RWPE2 (cell line): Measurements from ENCODE around the gene RIF1.

Source experiments
- ATAC-seq: fragments of 200-7000 bp; cut with Tn5 transposase; 3 replicates; pipeline ENCODE4 v1.9.1; 2021; ENCODE audit warnings: low read depth
- DNase-seq: peaks from one replicate; pipeline ENCODE4 v3.0.0-alpha.2; 2020; ENCODE audit warnings: low spot score
- H3K27ac ChIP-seq: fragments of 450-650 bp; 2 replicates; pipeline ENCODE4 v1.5.1; 2017; ENCODE audit warnings: mild to moderate bottlenecking; ENCODE audit not compliant: poor library complexity, severe bottlenecking
- H3K27me3 ChIP-seq: fragments of 250-450 bp; sonication (Bioruptor Pico); 2 replicates; pipeline ENCODE4 v1.5.1; 2021; ENCODE audit warnings: mild to moderate bottlenecking, moderate library complexity; ENCODE audit not compliant: insufficient read depth, poor library complexity, severe bottlenecking
- H3K36me3 ChIP-seq: fragments of 250-450 bp; sonication (Bioruptor Pico); 2 replicates; pipeline ENCODE4 v1.5.1; 2020; ENCODE audit warnings: low read depth, mild to moderate bottlenecking, moderate library complexity
- H3K4me1 ChIP-seq: fragments of 250-450 bp; sonication (Bioruptor Pico); 2 replicates; pipeline ENCODE4 v1.5.1; 2021; ENCODE audit warnings: mild to moderate bottlenecking, moderate library complexity; ENCODE audit not compliant: insufficient read depth, poor library complexity, severe bottlenecking
- H3K4me3 ChIP-seq: fragments of 250-450 bp; sonication (Bioruptor Pico); 2 replicates; pipeline ENCODE4 v1.5.1; 2021; ENCODE audit warnings: mild to moderate bottlenecking, moderate library complexity; ENCODE audit not compliant: severe bottlenecking
- H3K9me3 ChIP-seq: fragments of 250-450 bp; sonication (Bioruptor Pico); 2 replicates; pipeline ENCODE4 v1.5.1; 2021; ENCODE audit warnings: mild to moderate bottlenecking, moderate library complexity; ENCODE audit not compliant: severe bottlenecking
- TF ChIP-seq, protein P1 (sequence below): fragments of 450-650 bp; IDR thresholded peaks from one replicate; pipeline ENCODE4 v1.5.1; 2017; ENCODE audit warnings: mild to moderate bottlenecking, moderate library complexity; ENCODE audit not compliant: poor library complexity, severe bottlenecking

The RIF1 gene

DNA sequence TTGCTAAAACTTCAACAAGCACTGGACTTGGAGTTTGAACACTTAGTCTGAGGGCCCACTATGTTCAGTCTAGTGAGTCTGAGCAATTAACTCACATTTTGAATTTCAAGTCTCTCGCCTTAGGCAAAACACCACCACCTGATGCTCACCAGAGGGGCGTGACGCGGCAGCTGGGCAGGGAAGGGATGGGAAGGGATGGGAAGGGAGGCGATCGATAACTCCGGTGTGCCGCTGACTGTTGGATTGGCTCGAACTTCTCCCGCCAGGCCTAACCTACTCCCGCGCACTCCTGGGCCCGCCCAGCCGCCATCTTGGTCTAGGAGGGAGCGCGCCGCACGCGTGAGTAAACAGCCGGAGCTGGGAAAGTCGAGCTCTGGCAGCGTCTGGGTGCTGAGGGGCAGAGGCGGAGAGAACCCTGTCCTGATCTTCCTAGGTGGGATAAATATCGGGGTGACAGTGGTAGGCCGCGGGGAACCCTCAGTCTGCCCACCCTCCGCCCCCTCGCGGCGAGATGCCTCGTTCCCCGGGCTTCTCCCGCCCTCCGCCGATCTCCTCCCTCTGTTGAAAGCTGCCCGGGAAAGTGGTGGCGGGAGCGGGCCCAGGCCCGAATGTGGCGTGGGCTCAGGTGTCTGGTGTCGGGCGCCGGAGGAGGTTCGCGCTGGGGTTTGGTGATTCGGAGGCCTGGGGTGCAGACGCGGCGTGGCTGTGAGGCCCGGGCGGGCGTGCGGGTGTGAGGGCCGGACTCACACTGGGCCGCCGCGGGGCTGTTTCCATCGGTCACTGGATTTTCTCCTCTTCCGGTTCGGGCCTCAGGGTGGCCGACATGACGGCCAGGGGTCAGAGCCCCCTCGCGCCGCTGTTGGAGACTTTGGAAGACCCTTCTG, at the start of gene RIF1:
RIF1 (plus strand) TSS at position 302 of the 884 bp plus-strand sequence; CDS start at position 824, 522 bp downstream.
- ATAC-seq = peak; percentile 96
- no peaks in the 10 kb centered on the region for H3K27me3 ChIP-seq
- H3K4me1 ChIP-seq = peaks cover 7% of the 10 kb centered on the region
- H3K4me3 ChIP-seq = peak within 1 kb of the TSS; percentile 67
- peak within 1 kb of the TSS; percentile 73 for H3K27ac ChIP-seq
- no peaks in the 10 kb centered on the region for H3K9me3 ChIP-seq
- peaks cover 41% of the 10 kb centered on the region for H3K36me3 ChIP-seq
- peak; percentile 95 for DNase-seq
- TF ChIP-seq, protein P1, sequence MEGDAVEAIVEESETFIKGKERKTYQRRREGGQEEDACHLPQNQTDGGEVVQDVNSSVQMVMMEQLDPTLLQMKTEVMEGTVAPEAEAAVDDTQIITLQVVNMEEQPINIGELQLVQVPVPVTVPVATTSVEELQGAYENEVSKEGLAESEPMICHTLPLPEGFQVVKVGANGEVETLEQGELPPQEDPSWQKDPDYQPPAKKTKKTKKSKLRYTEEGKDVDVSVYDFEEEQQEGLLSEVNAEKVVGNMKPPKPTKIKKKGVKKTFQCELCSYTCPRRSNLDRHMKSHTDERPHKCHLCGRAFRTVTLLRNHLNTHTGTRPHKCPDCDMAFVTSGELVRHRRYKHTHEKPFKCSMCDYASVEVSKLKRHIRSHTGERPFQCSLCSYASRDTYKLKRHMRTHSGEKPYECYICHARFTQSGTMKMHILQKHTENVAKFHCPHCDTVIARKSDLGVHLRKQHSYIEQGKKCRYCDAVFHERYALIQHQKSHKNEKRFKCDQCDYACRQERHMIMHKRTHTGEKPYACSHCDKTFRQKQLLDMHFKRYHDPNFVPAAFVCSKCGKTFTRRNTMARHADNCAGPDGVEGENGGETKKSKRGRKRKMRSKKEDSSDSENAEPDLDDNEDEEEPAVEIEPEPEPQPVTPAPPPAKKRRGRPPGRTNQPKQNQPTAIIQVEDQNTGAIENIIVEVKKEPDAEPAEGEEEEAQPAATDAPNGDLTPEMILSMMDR = peak; percentile 61

DNA sequence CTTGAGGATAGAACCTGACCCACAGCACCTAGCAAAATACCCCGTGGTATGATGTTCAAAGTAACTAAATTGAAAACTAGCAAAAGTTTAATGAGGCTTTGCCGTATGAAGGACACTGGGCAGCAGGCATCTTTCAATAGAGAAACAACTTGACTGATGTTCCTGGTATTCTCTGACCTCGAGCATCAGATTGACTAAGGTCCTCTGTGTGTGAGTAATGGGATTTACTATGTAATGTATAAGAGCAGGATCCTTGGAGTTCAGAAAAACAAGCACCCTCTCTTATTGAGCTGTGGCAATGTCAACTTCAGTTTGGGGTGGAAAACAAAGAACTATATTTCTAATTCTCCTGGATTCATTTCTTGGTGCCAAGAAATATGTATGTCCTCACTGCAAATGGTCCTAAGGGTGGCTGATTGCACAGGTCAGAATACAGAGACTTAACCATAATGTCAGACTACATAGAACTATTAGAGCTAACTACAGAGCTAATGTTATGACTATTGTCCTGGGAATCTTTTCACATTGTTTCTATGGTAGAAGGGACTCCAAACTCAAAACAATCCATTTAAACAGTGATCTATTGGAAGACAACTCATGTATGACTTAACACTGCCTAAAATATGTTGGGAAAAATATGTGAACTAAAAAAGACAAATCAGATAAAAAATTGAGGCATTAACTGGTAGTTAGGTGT, 47.9 kb upstream of the RIF1 start:
- no peaks in the 10 kb centered on the region for H3K9me3 ChIP-seq
- no peak overlapping the region for H3K27ac ChIP-seq
- TF ChIP-seq, protein P1 = no peak
- peaks cover 4% of the 10 kb centered on the region for H3K4me1 ChIP-seq
- no peaks in the 10 kb centered on the region for H3K27me3 ChIP-seq
- H3K4me3 ChIP-seq = no peak overlapping the region
- DNase-seq (no peak), ATAC-seq (no peak)
- H3K36me3 ChIP-seq = no peaks in the 10 kb centered on the region

- no peaks in the 10 kb centered on the region for H3K36me3 ChIP-seq
- H3K9me3 ChIP-seq = no peaks in the 10 kb centered on the region
- no peak overlapping the region for H3K4me3 ChIP-seq
- ATAC-seq (no peak), DNase-seq (no peak)
- H3K27me3 ChIP-seq = no peaks in the 10 kb centered on the region
- no peak overlapping the region for H3K27ac ChIP-seq
- no peaks in the 10 kb centered on the region for H3K4me1 ChIP-seq
- TF ChIP-seq, protein P1 = no peak
Measured at GRCh38 chr2:151363709-151364108, 46.0 kb upstream of the RIF1 start.

DNA sequence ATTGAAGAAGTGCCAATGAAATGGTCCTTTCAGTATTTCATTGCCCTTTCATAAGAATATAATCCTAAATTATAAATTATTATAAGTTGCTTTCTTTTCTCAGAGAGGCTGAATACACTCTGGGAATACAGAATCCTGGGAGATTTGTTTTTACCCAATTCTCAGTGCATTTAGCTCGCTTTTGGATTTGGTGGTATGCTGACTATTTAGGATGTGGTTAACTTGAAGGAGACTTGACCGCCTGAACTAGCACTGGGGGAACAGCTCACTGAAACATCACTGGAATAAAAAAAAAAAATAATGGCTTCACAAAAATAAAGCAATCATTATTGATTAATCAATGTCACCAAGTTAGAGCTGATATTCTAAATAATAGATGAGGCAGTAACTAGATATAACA, 42.1 kb upstream of the RIF1 start:
- TF ChIP-seq, protein P1 = no peak
- Histone ChIP-seq H3K4me3 (no peak overlapping the region), H3K9me3 (no peaks in the 10 kb centered on the region), H3K27ac (no peak overlapping the region), H3K36me3 (no peaks in the 10 kb centered on the region), H3K27me3 (no peaks in the 10 kb centered on the region), H3K4me1 (no peaks in the 10 kb centered on the region)
- no peak for ATAC-seq
- no peak for DNase-seq
